Measurements from ENCODE around the gene SEPTIN5. TPM values are rescaled to one million over a fixed set of nuclear protein-coding genes. Genes with fewer than 3 reads are reported as not detected.

SEPTIN5 gene
- total RNA-seq, 2 experiments from 2014 or later: 0.47 to 0.81 TPM

DNA sequence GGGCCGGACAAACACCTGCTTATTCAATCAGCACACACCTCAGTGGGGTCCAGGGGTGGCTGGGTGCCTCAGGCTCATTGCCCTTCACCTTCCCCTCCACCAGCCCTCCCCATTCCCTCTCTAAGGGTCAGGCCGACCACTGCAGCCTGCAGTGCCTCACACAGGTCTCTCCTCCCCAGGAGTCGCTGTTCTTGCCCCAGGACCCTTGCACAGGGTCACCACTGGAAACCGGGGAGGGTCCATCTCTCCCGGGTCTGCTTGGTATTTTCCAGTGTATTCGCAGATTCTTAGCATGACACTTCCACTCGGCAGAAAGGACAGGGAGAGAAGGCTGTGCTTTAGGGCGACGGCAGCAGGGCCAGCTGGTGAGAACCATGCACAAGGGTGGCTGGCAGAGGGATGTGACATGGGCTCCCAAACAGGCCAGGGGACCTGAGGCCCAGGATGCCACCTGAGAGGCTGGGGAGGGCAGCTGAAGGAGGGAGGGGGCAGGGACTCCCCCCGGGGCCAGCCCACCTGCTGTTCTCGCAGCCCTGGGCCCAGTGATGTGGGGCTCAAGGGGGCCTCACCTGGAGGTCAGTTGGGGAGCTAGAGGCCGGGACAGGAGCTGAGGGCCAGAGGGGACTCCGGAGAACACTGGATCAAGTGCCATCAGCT lies 30.2 kb downstream of the SEPTIN5 start:
- CTCF ChIA-PET: no interaction called here
- no peak overlapping the region for H3K27ac Mint-ChIP-seq
- H3K36me3 Mint-ChIP-seq (ENCODE audit: low read depth): no peaks in the 10 kb centered on the region
- no peak for DNase-seq
- H3K4me3 Mint-ChIP-seq: no peak overlapping the region
- no peaks in the 10 kb centered on the region for H3K4me1 Mint-ChIP-seq (ENCODE audit: low read depth)
- H3K27me3 Mint-ChIP-seq (ENCODE audit: low read depth): no peaks in the 10 kb centered on the region
- intact Hi-C loops (cut with micrococcal nuclease): no loop called here
- H3K9me3 Mint-ChIP-seq: no peaks in the 10 kb centered on the region

DNA sequence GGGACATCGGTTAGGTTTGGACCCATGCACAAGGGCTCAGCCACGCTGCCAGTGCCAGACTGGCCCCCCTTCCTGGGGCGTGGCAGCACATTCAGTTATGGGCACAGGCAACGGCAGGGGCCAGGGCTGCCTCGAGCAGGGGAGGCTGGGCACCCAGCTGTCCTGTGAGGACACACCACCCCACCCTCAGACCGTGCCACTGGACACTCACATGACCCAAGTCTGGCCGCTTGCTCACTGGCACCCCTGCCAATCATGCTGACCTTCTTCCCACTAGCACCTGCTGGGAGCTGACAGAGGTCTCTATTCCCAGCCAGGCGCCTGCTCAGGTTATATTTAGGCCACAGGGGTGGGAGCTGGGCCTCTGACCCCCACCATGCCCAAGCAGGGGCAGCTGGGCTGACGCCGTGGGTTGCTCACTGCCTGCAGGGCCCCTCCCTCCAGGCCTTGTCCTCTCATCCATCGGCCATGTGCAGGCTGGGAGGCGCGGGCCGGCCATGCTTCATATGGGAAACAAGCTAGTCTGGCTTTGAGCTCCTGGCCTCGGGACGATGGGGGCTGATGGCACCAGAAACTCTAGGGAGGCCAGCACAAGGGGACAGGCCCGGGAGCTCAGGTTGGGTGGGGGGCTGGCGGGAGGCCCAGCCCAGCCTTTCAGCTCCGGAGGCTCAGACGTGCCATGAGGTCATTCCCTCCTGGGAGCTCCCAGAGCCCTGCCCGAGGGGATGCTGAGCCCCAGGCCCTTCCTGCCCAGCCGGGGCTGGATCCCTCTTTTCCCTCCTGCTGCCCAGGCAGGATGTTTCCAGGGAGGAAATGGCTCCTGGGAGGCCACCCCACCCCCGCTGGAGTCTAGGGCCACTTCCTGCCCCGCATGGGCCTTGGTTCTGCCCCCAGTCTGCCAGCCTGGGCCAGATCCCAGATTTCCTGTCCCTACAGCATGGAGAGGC lies 31.1 kb downstream of the SEPTIN5 start:
- H3K9me3 Mint-ChIP-seq: no peaks in the 10 kb centered on the region
- CTCF ChIA-PET: interaction anchor here (0.8 kb wide), 1 partner anchor 15 kb away, joined by 4 read pairs; no protein-coding TSS in a partner anchor
- H3K36me3 Mint-ChIP-seq (ENCODE audit: low read depth): no peaks in the 10 kb centered on the region
- H3K4me3 Mint-ChIP-seq: no peak overlapping the region
- H3K4me1 Mint-ChIP-seq (ENCODE audit: low read depth): no peaks in the 10 kb centered on the region
- no peak for DNase-seq
- intact Hi-C loops (cut with micrococcal nuclease): no loop called here
- no peak overlapping the region for H3K27ac Mint-ChIP-seq
- no peaks in the 10 kb centered on the region for H3K27me3 Mint-ChIP-seq (ENCODE audit: low read depth)

DNA sequence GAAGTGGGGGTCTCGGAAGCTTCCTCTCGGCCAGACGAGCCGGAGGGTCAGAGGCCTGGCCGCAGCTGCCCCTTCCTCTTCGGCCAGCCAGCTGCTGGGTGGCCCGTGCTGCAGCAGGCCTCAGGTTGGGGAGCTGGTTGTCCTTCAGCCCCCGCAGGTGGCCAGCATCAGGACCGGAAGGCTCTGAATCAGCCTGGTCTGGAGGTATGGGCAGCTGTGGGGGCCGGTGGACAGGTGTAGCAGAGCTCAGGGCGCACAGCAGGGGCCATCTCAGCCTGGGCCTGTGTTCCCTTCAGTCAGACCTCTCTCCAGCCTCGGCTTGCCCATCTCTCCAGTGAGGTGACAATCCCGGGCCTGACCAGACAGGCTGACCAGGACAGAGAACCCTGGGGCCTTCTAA lies 32.4 kb downstream of the SEPTIN5 start:
- CTCF ChIA-PET: interaction anchor here (0.7 to 1.0 kb wide), 2 partner anchors 16 to 200 kb away, joined by 5 read pairs; no protein-coding TSS in a partner anchor
- no peaks in the 10 kb centered on the region for H3K9me3 Mint-ChIP-seq
- no peaks in the 10 kb centered on the region for H3K27me3 Mint-ChIP-seq (ENCODE audit: low read depth)
- DNase-seq: no peak
- no peaks in the 10 kb centered on the region for H3K4me1 Mint-ChIP-seq (ENCODE audit: low read depth)
- H3K36me3 Mint-ChIP-seq (ENCODE audit: low read depth): no peaks in the 10 kb centered on the region
- intact Hi-C loops (cut with micrococcal nuclease): no loop called here
- no peak overlapping the region for H3K4me3 Mint-ChIP-seq
- H3K27ac Mint-ChIP-seq: no peak overlapping the region

DNA sequence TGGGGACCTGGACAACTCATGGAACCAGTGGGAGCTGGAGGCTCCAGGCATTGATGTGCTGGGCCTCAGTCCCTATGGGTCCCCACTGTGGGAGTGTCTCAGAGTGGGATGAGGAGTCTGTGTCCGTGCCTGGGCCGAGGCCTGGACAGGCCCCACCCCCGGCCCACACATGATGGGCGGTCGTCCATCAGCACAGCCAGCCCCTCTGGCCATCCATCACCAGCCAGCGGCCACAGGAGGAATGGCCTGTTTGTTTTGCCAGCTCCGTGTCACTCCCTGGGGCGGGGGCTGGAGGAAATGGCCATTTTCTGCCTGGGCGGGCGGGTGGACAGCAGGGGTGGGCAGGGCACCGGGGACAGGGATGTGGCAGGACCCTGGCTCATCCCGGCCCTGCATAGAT lies 33.2 kb downstream of the SEPTIN5 start:
- Mint-ChIP-seq H3K4me1 (ENCODE audit: low read depth) (no peaks in the 10 kb centered on the region), H3K36me3 (ENCODE audit: low read depth) (no peaks in the 10 kb centered on the region), H3K27ac (no peak overlapping the region), H3K27me3 (ENCODE audit: low read depth) (no peaks in the 10 kb centered on the region), H3K9me3 (no peaks in the 10 kb centered on the region), H3K4me3 (no peak overlapping the region)
- intact Hi-C loops (cut with micrococcal nuclease): no loop called here
- DNase-seq: no peak
- CTCF ChIA-PET: interaction anchor here (1.8 kb wide), 1 partner anchor 17 kb away, joined by 9 read pairs; no protein-coding TSS in a partner anchor

DNA sequence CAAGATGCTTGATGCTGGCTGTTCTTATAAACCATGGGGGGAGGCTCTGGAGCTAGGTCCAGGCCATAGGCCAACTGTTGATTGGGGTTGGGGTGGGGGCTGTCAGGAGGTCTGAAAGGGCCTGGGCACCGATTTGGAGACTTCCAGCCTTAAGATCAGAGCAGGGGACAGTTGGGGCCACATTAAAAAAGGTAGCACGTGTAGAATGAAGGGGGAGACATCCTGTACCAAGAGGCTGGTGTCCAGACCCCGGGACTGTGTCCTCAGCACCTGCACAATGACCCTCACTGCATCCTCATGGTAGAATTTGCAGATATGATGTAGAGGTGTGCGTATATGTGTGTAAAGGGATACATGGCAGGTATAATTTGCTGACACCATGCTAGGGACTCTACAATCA lies 33.8 kb downstream of the SEPTIN5 start:
- H3K4me1 Mint-ChIP-seq (ENCODE audit: low read depth): no peaks in the 10 kb centered on the region
- H3K4me3 Mint-ChIP-seq: no peak overlapping the region
- no peaks in the 10 kb centered on the region for H3K36me3 Mint-ChIP-seq (ENCODE audit: low read depth)
- CTCF ChIA-PET: interaction anchor here (1.8 kb wide), 1 partner anchor 18 kb away, joined by 9 read pairs; no protein-coding TSS in a partner anchor
- H3K27ac Mint-ChIP-seq: no peak overlapping the region
- no peaks in the 10 kb centered on the region for H3K9me3 Mint-ChIP-seq
- no peak for DNase-seq
- intact Hi-C loops (cut with micrococcal nuclease): no loop called here
- no peaks in the 10 kb centered on the region for H3K27me3 Mint-ChIP-seq (ENCODE audit: low read depth)

DNA sequence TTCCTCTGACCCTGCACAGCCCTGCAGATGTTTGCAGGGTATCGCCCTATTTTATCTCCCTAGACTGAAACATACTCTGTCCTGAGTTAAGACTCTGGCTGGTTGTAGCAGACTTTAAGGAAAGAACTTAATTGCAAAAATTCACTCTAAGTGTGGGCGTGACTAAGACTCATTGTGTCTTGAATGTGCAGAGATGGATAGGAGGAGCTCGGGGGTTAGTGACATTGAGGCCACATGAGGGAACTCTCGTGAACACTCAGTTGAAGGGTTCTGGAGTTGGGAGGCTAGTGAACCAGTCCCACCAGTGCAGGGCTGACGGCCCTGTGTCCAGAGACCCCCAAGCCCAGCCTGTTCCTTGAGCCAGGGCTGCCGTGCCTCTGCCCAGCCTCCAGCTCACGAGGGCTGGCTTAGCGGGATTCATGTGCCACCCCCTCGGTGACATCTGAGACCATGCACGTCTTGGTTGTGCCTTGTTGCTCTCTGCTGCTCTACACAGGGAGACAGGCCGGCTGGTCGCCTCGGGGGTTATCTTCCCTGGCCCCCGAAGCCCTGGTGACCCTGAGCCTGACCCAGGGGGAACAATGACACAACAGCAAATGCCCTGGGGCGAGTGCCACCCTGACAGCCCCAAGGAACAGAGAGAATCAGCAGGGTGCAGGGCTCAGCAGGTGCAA lies 34.8 kb downstream of the SEPTIN5 start:
- no peaks in the 10 kb centered on the region for H3K4me1 Mint-ChIP-seq (ENCODE audit: low read depth)
- CTCF ChIA-PET: interaction anchor here (1.8 kb wide), 1 partner anchor 19 kb away, joined by 9 read pairs; no protein-coding TSS in a partner anchor
- H3K9me3 Mint-ChIP-seq: no peaks in the 10 kb centered on the region
- peaks cover 2% of the 10 kb centered on the region for H3K27me3 Mint-ChIP-seq (ENCODE audit: low read depth)
- intact Hi-C loops (cut with micrococcal nuclease): no loop called here
- H3K36me3 Mint-ChIP-seq (ENCODE audit: low read depth): no peaks in the 10 kb centered on the region
- H3K4me3 Mint-ChIP-seq: no peak overlapping the region
- DNase-seq: no peak
- H3K27ac Mint-ChIP-seq: no peak overlapping the region

DNA sequence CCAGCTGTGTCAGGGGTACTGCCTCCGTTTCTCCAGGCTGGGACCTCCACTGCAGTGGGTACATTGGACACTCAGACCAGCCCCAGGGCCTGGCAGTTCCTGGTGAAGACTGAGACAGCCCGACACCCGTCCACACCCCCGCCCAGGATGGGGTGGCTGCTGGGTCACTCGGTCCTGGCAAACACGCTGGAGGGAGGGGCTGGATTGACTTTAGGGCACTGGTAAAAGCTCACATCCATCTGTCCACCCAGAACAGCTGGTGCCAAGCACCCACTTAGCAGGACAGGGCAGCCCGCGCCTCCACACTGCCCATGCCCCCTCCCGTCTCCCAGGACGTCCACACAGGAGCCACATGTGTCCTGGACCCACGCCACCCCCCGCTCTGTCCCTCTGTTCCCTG lies 35.6 kb downstream of the SEPTIN5 start:
- Mint-ChIP-seq H3K9me3 (no peaks in the 10 kb centered on the region), H3K4me3 (no peak overlapping the region), H3K27ac (no peak overlapping the region), H3K4me1 (ENCODE audit: low read depth) (peaks cover 1% of the 10 kb centered on the region), H3K27me3 (ENCODE audit: low read depth) (peaks cover 9% of the 10 kb centered on the region), H3K36me3 (ENCODE audit: low read depth) (no peaks in the 10 kb centered on the region)
- intact Hi-C loops (cut with micrococcal nuclease): no loop called here
- no peak for DNase-seq
- CTCF ChIA-PET: interaction anchor here (1.0 kb wide), 1 partner anchor 19 kb away, joined by 4 read pairs; no protein-coding TSS in a partner anchor

DNA sequence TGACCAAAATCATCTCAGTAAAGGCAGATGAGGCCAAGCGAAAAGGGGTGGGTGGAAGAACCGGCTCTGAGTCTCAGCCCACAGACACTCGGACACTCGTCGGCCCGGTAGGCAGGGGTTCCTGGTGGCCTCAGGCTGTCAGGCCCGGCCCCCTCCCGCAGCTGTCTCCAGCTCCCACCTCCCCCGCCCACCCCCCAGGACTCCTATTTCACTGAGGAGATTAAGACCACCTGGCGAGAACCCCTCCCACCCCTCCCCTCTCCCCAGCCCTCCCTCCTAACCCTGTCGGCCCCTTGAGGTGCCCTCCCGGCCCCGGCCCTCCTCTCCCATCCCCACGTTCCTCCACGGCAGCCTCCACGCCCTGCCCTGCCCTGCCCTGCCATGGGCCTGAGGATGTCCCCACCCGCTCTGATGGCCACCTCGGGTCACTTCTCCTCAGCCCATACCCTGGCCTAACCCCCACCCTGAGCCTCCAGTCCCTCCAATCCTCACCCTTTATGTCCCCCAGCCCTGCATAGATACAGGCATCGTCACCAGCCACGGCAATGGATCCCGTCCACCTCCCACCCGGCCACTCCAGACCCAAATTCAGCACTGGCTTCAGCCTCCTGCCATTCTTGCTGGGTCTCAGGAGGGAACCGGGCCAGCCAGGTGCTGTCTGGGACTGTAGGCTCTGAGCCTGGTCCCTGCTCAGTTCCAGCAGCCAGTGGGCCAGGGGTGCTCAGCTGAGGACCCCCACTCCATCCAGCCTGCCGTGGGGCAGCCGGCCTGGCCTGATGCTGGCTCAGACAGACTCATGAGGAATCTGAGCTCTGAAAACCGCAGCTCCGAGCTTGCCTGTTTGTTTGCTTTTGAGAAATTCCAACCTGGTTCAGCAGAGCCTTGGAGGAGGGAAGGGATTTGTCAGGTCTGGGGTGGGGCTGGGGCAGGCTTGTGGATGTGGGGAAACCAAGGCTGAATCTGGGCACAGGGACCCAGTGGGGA lies 36.5 kb downstream of the SEPTIN5 start:
- Mint-ChIP-seq H3K9me3 (no peaks in the 10 kb centered on the region), H3K4me1 (ENCODE audit: low read depth) (peaks cover 5% of the 10 kb centered on the region), H3K27ac (no peak overlapping the region)

DNA sequence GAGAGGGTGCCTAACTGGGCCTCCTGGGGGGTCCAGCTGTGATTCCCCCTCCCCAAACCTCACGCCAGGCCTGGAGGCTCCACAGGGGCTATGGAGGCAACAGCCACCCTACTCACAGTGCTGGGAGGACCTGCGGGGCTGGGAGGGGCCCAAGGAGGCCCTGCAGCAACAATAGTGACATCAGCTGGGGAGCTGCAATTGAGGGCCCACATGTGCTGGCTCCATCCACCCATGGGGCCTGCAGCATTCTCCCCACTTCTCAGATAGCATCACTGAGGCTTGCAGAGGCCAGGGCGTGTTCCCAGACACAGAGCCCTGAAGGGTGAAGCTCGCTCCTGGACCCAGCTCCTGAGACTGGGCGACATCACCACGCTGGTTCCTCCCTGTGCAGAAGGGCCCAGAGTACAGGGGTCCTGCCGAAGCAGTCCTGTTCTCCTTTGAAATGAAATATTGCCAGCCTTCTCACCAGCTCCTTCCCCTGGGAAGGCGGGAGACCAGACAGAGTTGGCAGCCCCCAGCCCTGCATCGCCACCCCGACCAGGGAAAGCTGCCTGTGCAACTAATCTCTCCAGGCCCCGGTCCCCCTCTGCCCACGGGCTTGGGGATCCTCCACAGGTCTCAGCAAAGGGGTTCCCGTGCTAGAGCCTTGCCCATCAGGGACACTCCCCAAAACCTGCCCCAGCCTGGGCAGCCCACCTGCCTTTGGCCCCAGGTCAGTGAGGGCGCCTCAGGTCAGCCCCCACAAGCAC lies 37.4 kb downstream of the SEPTIN5 start:
- H3K9me3 Mint-ChIP-seq: no peaks in the 10 kb centered on the region
- intact Hi-C loops (cut with micrococcal nuclease): no loop called here

More for the DNA sequence above, 36.5 kb downstream of the SEPTIN5 start:
- CTCF ChIA-PET: interaction anchor here (1.0 kb wide), 1 partner anchor 20 kb away, joined by 4 read pairs; no protein-coding TSS in a partner anchor
- Mint-ChIP-seq H3K36me3 (ENCODE audit: low read depth) (no peaks in the 10 kb centered on the region), H3K27me3 (ENCODE audit: low read depth) (peaks cover 15% of the 10 kb centered on the region), H3K4me3 (no peak overlapping the region)
- intact Hi-C loops (cut with micrococcal nuclease): no loop called here
- no peak for DNase-seq

DNA sequence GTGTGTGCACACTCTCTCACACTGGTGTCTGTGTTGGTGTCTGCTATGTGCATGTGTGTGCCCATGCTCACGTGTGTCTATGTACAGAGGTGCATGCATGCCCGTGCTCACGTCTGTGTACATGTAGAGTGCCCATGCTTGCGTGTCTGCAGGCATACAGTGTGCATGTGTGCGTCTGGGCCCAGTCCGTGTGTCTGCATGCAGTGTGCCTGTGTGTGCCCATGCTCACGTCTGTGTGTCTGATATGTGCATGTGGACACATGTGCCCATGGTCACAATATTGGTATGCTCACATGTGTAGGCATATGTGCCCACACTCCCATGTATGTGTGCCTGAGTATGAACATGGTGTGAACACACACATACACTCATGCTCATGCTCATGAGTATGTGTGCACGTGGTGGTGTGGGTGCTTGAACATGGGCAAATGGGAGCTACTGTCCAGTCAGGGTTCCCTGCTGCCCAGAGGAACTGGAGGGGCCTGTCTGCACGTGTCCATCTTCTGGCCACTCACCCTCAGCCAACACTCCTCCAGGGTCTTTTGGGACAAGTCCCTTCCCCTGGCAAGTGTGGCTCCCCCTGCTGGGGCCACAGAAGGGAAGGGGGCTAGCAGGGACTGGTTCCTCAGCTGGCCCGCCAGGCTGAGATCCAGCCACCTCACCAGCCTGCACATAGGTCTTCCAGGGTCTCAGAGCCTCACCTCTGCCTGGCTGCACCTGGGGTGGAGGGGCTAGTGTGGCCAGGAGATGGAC lies 39.0 kb downstream of the SEPTIN5 start:
- no peak overlapping the region for H3K27ac Mint-ChIP-seq

More for the DNA sequence above, 37.4 kb downstream of the SEPTIN5 start:
- no peaks in the 10 kb centered on the region for H3K36me3 Mint-ChIP-seq (ENCODE audit: low read depth)
- peaks cover 22% of the 10 kb centered on the region for H3K27me3 Mint-ChIP-seq (ENCODE audit: low read depth)
- H3K4me1 Mint-ChIP-seq (ENCODE audit: low read depth): peaks cover 14% of the 10 kb centered on the region
- H3K4me3 Mint-ChIP-seq: no peak overlapping the region
- CTCF ChIA-PET: no interaction called here
- DNase-seq: no peak
- no peak overlapping the region for H3K27ac Mint-ChIP-seq

More for the DNA sequence above, 39.0 kb downstream of the SEPTIN5 start:
- no peaks in the 10 kb centered on the region for H3K36me3 Mint-ChIP-seq (ENCODE audit: low read depth)
- no peaks in the 10 kb centered on the region for H3K9me3 Mint-ChIP-seq
- peaks cover 33% of the 10 kb centered on the region for H3K27me3 Mint-ChIP-seq (ENCODE audit: low read depth)
- peaks cover 21% of the 10 kb centered on the region for H3K4me1 Mint-ChIP-seq (ENCODE audit: low read depth)
- no peak for DNase-seq
- intact Hi-C loops (cut with micrococcal nuclease): no loop called here
- H3K4me3 Mint-ChIP-seq: no peak overlapping the region
- CTCF ChIA-PET: interaction anchor here (1.7 to 1.8 kb wide), 2 partner anchors 13 to 23 kb away, joined by 4 read pairs; no protein-coding TSS in a partner anchor

All from activated naive CD4-positive, alpha-beta T cell treated with anti-CD3 and anti-CD28 coated beads for 36 hours (primary cell).